B cell (primary cell): Measurements from ENCODE around the gene DNASE2B. TPM values are rescaled to one million over a fixed set of nuclear protein-coding genes. Genes with fewer than 3 reads are reported as not detected.

Experiments
- ATAC-seq: fragments of 200-7000 bp; cut with Tn5 transposase; one replicate; pipeline ENCODE4 v1.10.0; 2021; ENCODE audit warnings: low read depth, mild to moderate bottlenecking, moderate number of reproducible peaks, moderate library complexity
- CTCF ChIA-PET: fragments of 350-600 bp; sonication (Branson Sonifier 250); formaldehyde crosslinking; loops from one replicate; lab custom pipeline; 2021; ENCODE audit warnings: antibody characterized with exemption, inconsistent platforms; lab: Charles Lee
- POLR2A ChIA-PET: fragments of 350-600 bp; sonication (Branson Sonifier 250); formaldehyde crosslinking; loops from one replicate; lab custom pipeline; 2021; ENCODE audit warnings: antibody characterized with exemption; lab: Charles Lee
- DNase-seq: peaks from one replicate; pipeline ENCODE4 v3.0.0; 2013
- H2AFZ ChIP-seq: 2 replicates; pipeline ENCODE4 v1.6.1; 2012; ENCODE audit warnings: mild to moderate bottlenecking, low read depth, low read length; ENCODE audit not compliant: insufficient read depth, poor library complexity, severe bottlenecking
- H3K27ac ChIP-seq, 2 donors: 1 replicate in 1 of 2; 2 replicates in 1 of 2; pipeline ENCODE4 v1.5.1; 2012 to 2013; ENCODE audit warnings: low read length in 2 of 2, mild to moderate bottlenecking in 2 of 2, moderate library complexity in 1 of 2
- H3K27me3 ChIP-seq, 4 experiments: fragments of 200-600 bp in 1 of 4; sonication (generic) in 1 of 4; replicated peaks in 1 of 4; 1 replicate in 2 of 4; 2 replicates in 2 of 4; pipeline versions ENCODE4 v1.6.1 to v1.7.0; 2013 to 2016; ENCODE audit warnings: low read length in 3 of 4, mild to moderate bottlenecking in 2 of 4, mixed read lengths in 1 of 4, moderate library complexity in 1 of 4; ENCODE audit not compliant: insufficient read depth in 4 of 4, control insufficient read depth in 3 of 4; ENCODE audit errors: control extremely low read depth in 1 of 4
- H3K36me3 ChIP-seq, 2 experiments: replicated peaks in 1 of 2; 1 replicate in 1 of 2; 2 replicates in 1 of 2; pipeline versions ENCODE4 v1.6.1 to v1.7.1; 2013; ENCODE audit warnings: low read length in 1 of 2; ENCODE audit not compliant: insufficient read depth in 2 of 2, control insufficient read depth in 1 of 2; ENCODE audit errors: control extremely low read depth in 1 of 2, extremely low read depth in 1 of 2
- H3K4me1 ChIP-seq, 2 donors: fragments of 200-600 bp in 1 of 2; sonication (generic) in 1 of 2; 1 replicate in 1 of 2; 2 replicates in 1 of 2; pipeline versions ENCODE4 v1.5.1 to v1.6.1; 2013 to 2017; ENCODE audit warnings: low read length in 2 of 2; ENCODE audit not compliant: control insufficient read depth in 2 of 2, insufficient read depth in 2 of 2
- H3K4me2 ChIP-seq: replicated peaks from 2 replicates; pipeline ENCODE3; 2012; ENCODE audit warnings: mild to moderate bottlenecking, low read depth, low read length; ENCODE audit not compliant: poor library complexity, severe bottlenecking
- H3K4me3 ChIP-seq, 5 experiments: fragments of 200-600 bp in 1 of 5; sonication (generic) in 1 of 5; 1 replicate in 3 of 5; 2 replicates in 2 of 5; pipeline versions ENCODE4 v1.5.1 to v1.7.0; 2011 to 2016; ENCODE audit warnings: low read length in 4 of 5, mild to moderate bottlenecking in 4 of 5, low read depth in 2 of 5, control low read depth in 1 of 5, moderate library complexity in 1 of 5; ENCODE audit not compliant: insufficient read depth in 1 of 5; ENCODE audit errors: control extremely low read depth in 1 of 5, extremely low read depth in 1 of 5
- H3K79me2 ChIP-seq: fragments of 200-600 bp; sonication (generic); one replicate; pipeline ENCODE4 v1.6.0; 2016; ENCODE audit warnings: low read length; ENCODE audit not compliant: control insufficient read depth, insufficient read depth
- H3K9ac ChIP-seq: fragments of 200-600 bp; sonication (generic); 2 replicates; pipeline ENCODE4 v1.6.1; 2017; ENCODE audit warnings: mild to moderate bottlenecking, low read length, moderate library complexity
- H3K9me3 ChIP-seq, 3 donors: one replicate each; pipeline versions ENCODE4 v1.6.1 to v1.7.1; 2013; ENCODE audit warnings: low read length in 2 of 3; ENCODE audit not compliant: control insufficient read depth in 2 of 3, insufficient read depth in 1 of 3; ENCODE audit errors: control extremely low read depth in 1 of 3
- H4K20me1 ChIP-seq: 2 replicates; pipeline ENCODE4 v1.6.0; 2012; ENCODE audit warnings: mild to moderate bottlenecking, low read length; ENCODE audit not compliant: insufficient read depth, control insufficient read depth, poor library complexity, severe bottlenecking
- H3K27ac Mint-ChIP-seq: one replicate; pipeline ENCODE4 v1.8.0; 2021; ENCODE audit warnings: mixed read lengths
- H3K27me3 Mint-ChIP-seq: one replicate; pipeline ENCODE4 v1.8.0; 2021; ENCODE audit warnings: mixed read lengths
- H3K4me1 Mint-ChIP-seq: one replicate; pipeline ENCODE4 v1.8.0; 2021; ENCODE audit warnings: mixed read lengths
- H3K4me3 Mint-ChIP-seq: one replicate; pipeline ENCODE4 v1.8.0; 2021; ENCODE audit warnings: mixed read lengths
- H3K9me3 Mint-ChIP-seq: one replicate; pipeline ENCODE4 v1.8.0; 2022; ENCODE audit warnings: mixed read lengths; ENCODE audit not compliant: insufficient read depth
- EZH2 ChIP-seq: IDR thresholded peaks from 2 replicates; pipeline ENCODE4 v1.6.1; 2012; ENCODE audit warnings: borderline replicate concordance, low read depth, mild to moderate bottlenecking, moderate library complexity, low read length; ENCODE audit not compliant: insufficient read depth, poor library complexity, severe bottlenecking
- WGBS: methylation state at CpG from one replicate; pipeline ENCODE4 v1.1.5; 2013; ENCODE audit warnings: missing lambda C conversion rate; ENCODE audit not compliant: insufficient coverage; 5-methylcytosine and 5-hydroxymethylcytosine counted together
- intact Hi-C: fragments of 100-400 bp; cut with micrococcal nuclease; formaldehyde crosslinking; loops from one replicate; pipeline ENCODE4 v1.10.0; 2022
- polyA plus RNA-seq: library from polyadenylated mRNA; depleted of rRNA; stranded (reverse); fragments of >200 nt; gene quantifications from 2 replicates; pipeline ENCODE4 v1.2.3, GENCODE V29; 2012
- total RNA-seq, 2 donors: library from RNA; stranded (reverse); fragments of 120-200 nt in 1 of 2; gene quantifications; 1 replicate in 1 of 2; 2 replicates in 1 of 2; pipeline versions ENCODE4 v1.2.3 to v1.2.4, GENCODE V29; 2013 to 2022
- TF ChIP-seq, protein P1 (sequence below): fragments of 200-600 bp; IDR thresholded peaks from one replicate; pipeline ENCODE4 v1.8.0; 2022; ENCODE audit warnings: antibody characterized with exemption, mild to moderate bottlenecking

Gene DNASE2B
- total and polyA plus RNA-seq, 2 donors (not counting 1 experiment from before 2014, with no cell fraction given), result not detected

DNA sequence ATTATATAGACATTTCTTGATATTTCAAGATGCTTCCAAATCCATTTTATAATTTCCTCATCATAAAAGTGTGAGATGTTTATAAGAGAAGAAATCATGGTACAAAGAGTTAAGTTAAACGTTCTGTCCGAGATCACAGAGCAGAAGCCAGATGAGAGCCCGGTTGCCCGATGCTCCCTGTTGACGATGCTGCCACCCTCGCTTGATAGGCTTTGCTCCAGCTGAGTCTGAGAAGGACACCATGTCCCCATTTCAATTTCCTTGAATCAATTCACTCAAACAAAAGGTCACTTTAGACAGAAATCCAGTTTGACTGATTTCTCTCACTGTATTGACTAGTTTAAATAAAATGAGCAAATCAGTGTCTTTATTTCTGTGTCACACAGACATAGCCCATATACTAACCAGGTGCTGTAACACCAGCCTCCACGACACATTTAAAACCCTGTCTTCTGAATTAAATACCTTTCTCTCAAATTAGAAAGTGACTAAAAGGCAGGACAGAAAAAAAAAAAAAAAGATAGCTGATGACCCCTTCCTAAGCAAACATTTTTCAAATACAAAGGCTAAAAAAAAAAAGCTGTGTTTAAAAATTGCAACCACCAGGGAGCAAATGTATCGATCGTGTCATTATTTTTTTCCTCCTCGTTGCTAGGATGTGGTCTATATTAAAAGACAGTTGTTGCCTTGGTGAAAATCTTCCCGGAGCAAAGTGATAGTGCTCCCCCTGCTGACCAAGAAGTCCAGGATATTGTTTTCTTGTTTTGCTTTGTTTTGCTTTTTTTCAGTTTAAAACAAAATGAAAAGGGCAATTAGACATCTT lies 35.2 kb downstream of the DNASE2B start:
- Mint-ChIP-seq H3K9me3 (peaks cover 4% of the 10 kb centered on the region), H3K27me3 (no peaks in the 10 kb centered on the region), H3K27ac (peak overlapping the region; percentile 20), H3K4me3 (peak overlapping the region; percentile 79), H3K4me1 (peaks cover 9% of the 10 kb centered on the region)
- H3K9me3 ChIP-seq, result no peaks in the 10 kb centered on the region
- ChIA-PET POLR2A (interaction anchor here (0.6 to 1.3 kb wide), 3 partner anchors 9 to 290 kb away, joined by 3 read pairs; partner anchors contain the start of gene PRKACB), CTCF (interaction anchor here (0.6 to 11.8 kb wide), 27 partner anchors 9 to 514 kb away, joined by 3 to 285 read pairs (median 3); partner anchors contain the start of genes CTBS and PRKACB)
- peaks cover 40 to 43% of the 10 kb centered on the region in 2 donors for H3K4me1 ChIP-seq
- H3K79me2 ChIP-seq, result no peaks in the 10 kb centered on the region
- peak; percentile 34 for ATAC-seq
- H3K4me2 ChIP-seq, result peak overlapping the region; percentile 70
- no peaks in the 10 kb centered on the region for H3K36me3 ChIP-seq
- H2AFZ ChIP-seq, result peak overlapping the region; percentile 75
- DNase-seq, result peak; percentile 78
- intact Hi-C loops, result loop anchor here (1.0 to 10.0 kb wide), 5 partner anchors 187 to 529 kb away; no protein-coding TSS in a partner anchor
- H3K4me3 ChIP-seq, result peak overlapping the region in 4 of 5 experiments; percentile 19 to 43 (median 32)
- 15% methylated on average over 8 of the region's 11 CpGs for WGBS
- peak overlapping the region; percentile 53 for H3K9ac ChIP-seq
- peak overlapping the region in 1 of 2 donors; percentile 55 for H3K27ac ChIP-seq
- no peaks in the 10 kb centered on the region for H3K27me3 ChIP-seq
- TF ChIP-seq, protein P1, sequence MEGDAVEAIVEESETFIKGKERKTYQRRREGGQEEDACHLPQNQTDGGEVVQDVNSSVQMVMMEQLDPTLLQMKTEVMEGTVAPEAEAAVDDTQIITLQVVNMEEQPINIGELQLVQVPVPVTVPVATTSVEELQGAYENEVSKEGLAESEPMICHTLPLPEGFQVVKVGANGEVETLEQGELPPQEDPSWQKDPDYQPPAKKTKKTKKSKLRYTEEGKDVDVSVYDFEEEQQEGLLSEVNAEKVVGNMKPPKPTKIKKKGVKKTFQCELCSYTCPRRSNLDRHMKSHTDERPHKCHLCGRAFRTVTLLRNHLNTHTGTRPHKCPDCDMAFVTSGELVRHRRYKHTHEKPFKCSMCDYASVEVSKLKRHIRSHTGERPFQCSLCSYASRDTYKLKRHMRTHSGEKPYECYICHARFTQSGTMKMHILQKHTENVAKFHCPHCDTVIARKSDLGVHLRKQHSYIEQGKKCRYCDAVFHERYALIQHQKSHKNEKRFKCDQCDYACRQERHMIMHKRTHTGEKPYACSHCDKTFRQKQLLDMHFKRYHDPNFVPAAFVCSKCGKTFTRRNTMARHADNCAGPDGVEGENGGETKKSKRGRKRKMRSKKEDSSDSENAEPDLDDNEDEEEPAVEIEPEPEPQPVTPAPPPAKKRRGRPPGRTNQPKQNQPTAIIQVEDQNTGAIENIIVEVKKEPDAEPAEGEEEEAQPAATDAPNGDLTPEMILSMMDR, result peak; percentile 70
- no peak for TF ChIP-seq EZH2
- H4K20me1 ChIP-seq, result no peaks in the 10 kb centered on the region
